HG03354 (cell line): Measurements from ENCODE around the gene NRXN3.

Source experiments
- ATAC-seq: cut with Tn5 transposase; IDR thresholded peaks from one replicate; pipeline ENCODE4 v1.9.1; 2021; ENCODE audit warnings: mild to moderate bottlenecking; ENCODE audit not compliant: unreplicated experiment, poor library complexity, severe bottlenecking

The NRXN3 gene

DNA sequence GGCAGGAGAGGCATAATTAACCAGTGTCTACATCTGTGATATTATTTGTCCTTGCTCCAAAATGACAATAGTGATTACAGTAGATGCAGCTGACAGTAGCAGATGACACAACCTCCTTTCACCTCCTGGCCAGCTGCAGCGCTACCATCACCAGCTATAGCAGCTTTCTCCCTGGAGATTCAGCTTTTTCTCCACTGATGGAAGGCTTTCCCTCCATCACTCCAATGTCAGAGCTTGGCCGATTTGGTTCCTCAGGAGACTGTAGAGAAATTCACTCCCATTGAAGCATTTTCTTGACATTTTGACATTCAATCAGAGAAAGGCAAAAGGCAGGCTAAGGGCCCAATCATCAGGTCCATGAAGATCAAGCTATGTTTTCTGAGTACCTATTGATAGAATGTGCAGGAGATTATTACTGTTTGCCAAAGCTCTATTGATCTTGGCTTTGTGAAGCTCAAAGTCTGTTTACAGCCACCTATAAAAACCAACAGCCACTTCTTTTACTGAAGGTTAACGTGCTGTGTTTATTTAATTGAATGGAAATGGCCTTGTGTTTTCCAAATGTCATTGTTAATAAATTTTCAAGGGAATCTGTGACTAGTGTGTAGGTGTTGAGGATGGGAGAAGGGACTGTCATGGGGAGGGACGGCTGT, 1256.1 kb downstream of the NRXN3 start:
- no peak for ATAC-seq

DNA sequence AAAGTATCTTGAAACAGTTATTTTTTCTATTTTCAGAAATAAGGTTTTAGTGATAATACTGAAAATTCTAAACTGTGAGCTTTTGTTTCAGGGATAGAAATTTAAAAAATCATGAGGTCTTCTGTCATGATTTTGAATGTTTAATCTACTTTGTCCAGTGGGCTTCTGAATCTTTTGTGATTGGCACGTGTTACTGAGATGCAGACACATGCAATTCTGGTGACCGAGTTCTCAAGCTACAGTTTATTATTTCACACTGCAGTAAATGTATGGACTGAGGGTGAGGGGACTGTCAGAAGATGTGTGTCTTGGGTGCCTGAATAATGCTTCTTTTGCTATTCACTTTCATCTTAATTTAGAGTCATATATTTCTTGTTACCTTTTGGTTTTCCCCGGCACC, 1262.5 kb downstream of the NRXN3 start:
- no peak for ATAC-seq

DNA sequence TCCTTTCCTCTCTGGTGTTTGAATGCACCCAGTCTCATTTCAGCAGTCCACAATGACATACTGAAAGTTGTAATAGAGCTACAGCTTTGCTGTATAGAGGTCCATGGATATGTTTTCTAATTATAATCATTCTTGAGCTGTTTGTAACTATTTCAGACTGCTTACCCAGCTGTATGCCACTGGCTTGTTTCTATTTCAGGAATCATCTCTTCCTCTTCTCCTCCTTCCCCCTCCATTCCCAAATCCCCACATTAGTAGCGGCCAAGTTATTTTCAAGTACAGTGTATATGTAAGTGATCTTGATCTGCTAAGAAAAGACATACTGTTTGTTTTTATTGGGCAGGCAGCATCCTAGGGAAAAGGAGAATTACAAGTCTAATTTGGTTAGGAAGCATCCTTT, 1266.2 kb downstream of the NRXN3 start:
- no peak for ATAC-seq

DNA sequence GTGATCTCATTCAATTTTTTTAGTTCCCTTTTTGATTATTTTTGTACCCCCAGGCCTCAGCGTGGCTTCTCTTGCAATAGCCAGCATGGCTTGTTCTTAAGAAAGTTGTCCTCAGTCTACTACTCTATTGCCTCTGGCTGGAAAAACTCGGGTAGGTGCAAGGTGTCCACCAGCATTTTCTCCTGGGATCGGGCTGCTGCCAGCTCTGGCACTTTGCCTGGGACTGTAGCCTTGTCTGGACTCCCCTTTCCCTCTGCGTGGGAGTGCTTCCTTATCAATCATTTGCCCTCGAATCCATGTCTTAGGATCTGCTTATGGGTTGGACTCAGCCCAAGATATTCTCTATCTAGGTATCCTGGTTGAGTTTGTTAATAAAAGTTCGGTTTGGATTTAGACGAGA, 1267.8 kb downstream of the NRXN3 start:
- no peak for ATAC-seq

DNA sequence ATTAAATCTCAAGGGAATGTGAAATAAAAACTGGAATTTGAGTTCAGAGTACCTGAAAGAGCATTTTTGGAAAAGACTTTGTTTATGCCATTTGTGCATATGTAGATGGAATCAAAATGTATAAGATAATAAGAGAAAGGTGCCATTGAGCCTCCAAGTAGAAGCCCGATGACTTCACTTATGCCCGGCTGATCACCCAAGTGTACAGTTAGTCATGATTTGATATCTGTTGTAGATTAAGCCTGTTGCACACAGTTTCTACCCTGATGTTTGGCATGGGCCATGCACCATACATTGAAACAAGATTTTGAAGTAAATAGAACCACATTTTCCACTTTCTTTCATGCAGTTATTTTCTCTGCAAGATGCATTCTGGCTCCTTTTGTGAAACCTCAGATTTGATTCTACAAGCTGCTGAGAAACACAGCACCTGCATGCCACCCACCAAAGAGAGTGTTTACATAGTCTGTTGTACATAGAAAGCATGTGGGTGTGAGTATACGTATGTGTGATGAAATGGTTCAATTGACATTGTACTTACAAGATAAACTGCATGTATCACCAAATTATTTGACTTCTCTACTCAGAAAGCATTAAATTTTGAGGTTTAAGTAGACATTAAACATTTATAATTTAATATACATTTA, 1268.6 kb downstream of the NRXN3 start:
- no peak for ATAC-seq

DNA sequence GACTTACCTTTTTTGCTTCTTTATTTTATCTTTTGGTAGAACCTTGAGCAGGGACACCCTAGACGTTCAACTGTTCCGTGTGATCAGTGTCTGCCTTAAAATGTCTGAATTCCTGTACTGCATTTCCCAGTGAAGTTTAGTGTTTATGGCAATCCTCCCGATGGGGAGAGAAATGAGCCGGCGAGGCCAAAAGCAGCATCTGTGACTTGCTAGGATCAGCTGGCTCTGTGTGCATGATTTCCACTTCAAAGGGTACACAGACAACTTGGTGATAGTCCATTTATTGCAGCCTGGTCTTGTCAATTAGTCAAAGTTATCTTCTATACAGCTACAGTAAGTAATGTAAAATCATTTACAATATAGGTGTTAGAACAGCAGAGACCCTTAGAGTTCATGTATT, 1272.6 kb downstream of the NRXN3 start:
- no peak for ATAC-seq

DNA sequence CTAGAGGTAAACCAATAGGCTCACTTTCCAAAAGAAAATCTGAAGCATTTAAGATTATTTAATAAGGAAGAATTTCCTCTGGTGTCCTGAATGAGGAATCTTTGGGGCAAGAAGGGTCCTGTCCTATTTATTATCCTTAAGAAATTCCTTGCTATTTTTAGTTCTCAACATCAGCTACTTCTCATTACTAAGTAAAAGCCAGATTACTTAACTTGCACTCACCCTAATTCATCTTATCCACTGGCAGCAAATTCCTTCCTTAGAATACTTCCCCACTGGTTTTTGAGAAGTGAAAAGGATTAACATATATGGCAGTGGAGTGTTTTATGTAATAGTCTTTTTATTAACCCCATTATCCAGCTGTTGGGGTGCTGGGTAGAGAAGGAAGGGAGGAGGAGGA, 1273.4 kb downstream of the NRXN3 start:
- no peak for ATAC-seq

DNA sequence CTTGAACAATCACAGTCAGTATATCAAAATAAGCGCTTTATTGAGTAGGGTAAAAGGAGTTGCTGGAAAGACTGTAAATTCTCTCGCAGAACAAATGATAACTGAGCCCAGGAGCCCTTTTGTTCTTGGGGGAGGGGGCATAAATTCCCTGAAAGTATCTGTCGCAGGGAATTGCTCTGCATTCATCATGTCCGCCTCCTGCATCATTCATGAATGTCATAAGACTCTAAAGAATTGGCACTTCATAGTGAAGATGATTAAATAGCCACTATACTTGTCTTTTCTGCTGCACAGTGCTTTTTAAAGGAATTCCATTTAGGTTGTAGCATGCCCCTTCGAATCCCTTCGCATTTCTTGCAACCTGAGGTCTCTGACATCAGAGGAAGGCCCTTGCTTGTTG, 1278.8 kb downstream of the NRXN3 start:
- no peak for ATAC-seq

DNA sequence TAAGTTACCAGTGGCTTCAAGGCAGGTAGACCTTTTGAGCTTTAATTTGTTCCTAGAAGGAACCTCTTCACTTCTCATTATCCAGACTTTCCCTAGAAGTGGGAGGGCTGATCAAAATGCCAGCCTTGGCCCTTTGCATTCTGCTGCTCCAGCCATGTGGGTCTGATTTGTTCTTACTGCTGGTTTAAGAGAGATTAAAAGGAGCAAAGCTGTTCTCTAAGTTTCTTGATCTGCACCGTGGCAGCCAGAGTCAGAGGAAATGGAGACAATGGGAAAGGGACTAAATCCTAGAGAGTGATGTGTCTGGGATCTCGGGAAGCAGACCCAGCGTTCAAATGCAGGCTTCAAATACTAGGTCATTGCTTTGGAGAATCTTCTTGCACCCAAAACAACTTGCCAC, 1281.4 kb downstream of the NRXN3 start:
- no peak for ATAC-seq

DNA sequence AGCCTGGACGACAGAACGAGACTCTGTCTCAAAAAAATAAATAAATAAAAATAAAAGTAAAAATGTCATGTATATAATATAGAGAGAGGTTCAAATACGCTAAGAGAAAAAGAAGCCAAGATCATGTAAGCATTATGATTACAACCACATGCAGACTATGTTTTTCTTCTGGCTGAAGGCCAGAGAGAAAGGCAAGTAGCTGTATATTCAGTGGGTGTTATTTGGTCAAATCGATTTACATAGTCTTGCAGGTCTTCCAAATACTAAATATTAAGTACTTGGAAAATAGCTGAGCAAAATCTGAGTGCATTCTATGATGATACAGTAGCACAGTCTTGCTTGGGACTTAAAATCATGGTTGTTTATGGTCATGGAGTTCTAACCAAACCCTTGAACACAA, 1283.1 kb downstream of the NRXN3 start:
- no peak for ATAC-seq

DNA sequence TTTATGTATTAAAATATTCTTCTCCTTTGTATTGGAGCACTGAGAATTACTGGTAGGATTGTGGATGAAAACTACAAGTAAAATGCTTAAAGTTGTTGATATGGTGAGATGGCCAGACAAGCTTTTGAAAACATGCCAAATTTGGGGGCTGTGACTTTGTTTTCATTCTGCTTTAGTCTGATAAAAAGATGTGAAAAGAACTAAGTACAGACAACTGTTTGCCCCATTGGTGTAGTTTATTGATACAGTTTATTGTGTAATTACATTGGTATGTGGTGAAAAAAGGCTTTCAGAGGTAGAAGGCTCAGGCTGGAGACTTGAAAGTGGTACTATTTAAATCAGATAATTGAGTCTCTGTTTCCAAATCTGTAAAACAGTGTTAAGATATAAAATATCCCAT, 1294.3 kb downstream of the NRXN3 start:
- ATAC-seq: no peak

DNA sequence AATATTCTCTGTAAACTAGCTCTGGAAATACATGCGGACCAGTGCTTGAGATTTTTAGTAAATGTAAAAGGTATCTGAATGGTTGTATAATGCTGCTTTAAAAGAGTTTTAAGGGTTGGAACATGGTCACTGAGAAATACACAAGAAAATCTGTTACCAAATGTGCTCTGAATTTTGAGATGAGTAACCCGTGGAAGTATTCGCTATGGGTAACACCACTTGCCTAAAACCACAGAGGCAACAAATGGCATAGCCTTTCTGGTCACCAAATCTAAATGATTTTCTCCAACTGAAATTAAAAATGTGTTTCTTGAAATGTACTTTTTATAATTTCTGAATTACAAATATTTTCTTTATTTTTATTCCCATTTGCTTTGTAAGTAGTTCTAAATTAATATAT, 1295.5 kb downstream of the NRXN3 start:
- ATAC-seq: no peak

DNA sequence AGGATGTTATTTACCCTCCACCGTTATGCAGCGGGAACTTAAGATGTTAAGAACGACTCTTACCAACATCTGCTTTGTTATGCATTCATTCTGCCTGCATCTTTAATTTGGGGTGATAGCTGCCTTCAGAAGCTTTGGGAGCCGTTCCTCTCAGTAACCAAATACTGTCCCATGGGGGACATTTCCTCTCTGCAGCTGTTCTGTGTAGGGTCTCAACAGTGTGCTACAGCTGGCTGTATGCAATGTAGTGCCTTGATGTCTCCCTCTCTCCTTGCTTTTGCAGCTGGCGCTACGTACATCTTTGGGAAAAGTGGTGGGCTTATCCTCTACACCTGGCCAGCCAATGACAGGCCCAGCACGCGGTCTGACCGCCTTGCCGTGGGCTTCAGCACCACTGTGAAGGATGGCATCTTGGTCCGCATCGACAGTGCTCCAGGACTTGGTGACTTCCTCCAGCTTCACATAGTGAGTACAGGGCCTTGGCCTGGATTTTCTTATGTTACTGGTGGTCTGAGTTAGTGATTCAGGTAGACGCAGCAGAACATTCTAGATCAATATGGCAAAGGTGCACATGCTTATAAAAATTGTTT, 1296.9 kb downstream of the NRXN3 start:
- ATAC-seq: no peak

DNA sequence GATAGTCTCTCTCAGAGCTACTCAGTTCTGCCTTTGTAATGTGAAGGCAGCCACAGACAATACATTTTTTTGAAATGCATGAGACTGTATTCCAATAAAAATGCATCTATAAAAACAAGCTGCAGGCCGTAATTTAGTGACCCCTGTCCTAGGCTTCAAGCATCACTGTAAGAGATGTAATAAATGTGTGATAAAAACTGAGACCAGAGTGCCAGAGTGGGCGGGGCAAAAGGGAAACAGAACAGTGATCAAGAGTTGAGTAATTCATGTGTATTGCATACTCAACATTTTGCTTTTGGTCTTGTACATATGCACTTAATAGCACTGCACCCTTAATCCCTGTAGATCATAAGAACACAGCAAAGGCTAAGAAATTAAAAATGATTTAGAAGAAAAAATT, 1297.7 kb downstream of the NRXN3 start:
- no peak for ATAC-seq

DNA sequence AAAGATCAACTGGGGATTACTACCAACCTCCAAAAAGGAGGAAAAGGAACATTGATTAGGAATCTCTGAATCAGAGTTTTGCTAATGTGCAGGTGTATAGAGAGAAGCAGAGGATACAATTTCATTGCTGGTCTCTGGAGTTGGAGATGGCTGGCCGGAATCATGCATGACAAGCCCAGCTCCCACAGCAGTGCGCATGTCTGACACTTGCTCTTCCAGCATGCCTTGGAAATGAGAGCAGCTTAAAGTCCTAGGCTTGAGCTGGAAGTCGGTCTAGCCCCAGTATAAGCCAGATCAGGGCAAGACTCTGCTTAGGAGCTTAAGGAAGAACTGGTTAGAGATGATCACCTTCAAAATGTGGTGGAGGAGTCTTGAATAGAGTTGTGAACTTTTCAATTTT, 1298.3 kb downstream of the NRXN3 start:
- ATAC-seq: no peak

DNA sequence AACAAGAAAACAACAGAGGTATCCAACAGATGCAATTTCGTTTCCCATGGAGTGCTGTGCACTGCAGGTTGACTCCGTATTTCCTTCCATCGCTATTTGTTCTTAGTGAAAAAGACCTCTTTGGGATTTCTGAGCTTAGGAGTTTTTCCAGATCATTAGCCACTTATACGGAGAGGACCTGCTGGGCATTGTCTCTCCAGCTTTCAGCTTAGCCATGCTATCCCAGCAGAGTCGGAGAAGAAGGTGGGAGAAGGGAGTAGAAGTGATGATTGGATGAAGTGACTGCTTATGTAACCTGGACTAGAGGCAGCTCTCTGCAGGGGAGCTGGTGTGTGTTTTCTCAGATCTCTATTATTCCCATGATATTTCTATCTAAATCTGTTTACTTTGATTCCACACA, 1303.5 kb downstream of the NRXN3 start:
- ATAC-seq: no peak

DNA sequence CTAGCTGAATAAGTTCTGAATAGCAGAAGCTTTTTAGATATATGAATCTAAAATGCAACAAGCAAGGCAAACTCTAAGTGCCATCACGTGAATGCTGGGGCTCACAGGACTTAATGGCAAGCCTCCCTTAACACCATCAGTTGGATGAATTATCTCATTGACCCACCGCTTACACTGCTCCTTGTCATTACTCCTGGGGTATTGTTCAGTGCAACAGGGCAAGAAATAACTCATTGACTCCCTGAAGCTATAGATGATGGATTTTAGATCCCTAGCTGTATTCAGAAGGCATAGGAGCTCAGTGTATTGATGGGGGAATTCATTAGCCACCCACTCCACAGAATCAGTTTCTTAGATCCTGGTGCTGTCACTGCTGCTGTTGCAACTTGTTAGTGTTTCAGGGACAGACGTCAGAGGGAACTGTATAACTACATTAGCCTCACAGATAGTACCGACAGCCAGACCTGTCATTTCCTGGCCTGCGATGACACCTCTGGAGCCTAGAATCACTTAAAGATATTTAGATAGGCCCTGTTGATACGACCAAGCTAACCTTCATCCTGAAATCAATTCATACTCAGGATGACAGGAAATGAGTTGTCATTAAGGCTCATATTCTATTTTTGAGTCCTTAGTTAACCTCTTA, 1305.8 kb downstream of the NRXN3 start:
- ATAC-seq: no peak

DNA sequence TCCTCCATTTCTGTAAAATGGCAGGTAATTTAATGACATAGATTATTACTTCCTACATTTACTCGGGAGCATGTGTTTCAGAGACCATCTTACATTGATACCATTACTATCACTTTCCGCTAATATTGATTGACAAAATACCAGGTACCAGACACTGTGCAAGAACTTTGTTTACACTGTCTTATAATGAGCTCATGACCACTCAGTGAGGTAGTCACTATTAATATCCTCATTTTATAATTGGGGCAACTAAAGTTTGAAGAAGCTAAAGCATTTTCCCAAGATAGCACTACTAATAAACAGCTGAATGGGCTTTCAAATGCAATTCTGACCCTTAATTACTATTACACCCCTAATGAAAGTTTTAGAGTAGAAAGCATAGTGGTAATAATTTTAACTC, 1306.4 kb downstream of the NRXN3 start:
- no peak for ATAC-seq

DNA sequence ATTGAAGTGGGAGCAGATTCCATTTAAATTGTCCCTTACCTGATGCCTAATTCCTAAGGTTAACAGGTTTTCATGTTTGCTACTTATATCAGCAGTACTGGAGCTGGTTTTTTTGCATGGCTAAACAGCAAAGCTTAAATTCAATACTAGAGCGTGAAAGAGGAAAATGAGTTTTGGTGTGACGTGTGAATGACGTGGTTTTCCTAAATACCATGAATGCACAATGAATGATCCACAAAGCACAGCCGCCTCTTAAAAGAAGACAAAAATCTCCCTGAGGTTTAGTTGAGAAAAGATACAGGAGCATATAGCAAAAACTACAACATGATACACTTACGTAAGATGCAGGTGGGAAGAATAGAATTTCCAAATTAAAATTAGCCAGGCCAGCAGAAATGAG, 1310.0 kb downstream of the NRXN3 start:
- ATAC-seq: no peak

DNA sequence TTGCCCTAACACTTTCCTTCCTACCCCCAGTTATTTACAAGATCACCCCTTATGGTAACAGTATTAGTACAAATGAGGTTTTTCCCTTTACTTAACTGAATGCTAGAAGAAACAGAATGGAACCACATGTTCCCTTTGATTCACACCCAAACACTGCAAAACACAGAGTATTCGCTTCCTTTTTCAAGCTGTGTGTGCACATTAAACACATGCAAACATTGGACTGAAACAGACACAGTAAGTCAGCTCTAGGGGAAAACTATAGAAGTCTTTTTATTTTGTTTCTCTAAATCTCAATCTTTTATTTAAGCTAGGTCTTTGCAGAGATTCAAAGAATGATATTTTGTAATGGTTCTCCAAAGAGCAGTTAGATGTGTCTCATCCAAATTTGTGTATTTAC, 1312.7 kb downstream of the NRXN3 start:
- ATAC-seq: no peak
